NT2/D1 (cell line): ENCODE data around the gene CFB.
"Not testable (repeated sequence)": the region's sequence is repeated elsewhere in the genome, so short reads cannot be mapped to it uniquely, and the experiment has no call there.

Experiments used
- DNase-seq: peaks from one replicate; pipeline ENCODE4 v3.0.0-alpha.2; 2011; ENCODE audit warnings: low read depth, low spot score
- H3K27me3 ChIP-seq: 2 replicates; pipeline ENCODE4 v1.6.0; 2011; ENCODE audit warnings: mild to moderate bottlenecking; ENCODE audit not compliant: insufficient read length, insufficient read depth
- H3K36me3 ChIP-seq: 2 replicates; pipeline ENCODE4 v1.6.1; 2011; ENCODE audit warnings: mild to moderate bottlenecking, low read length, mixed read lengths; ENCODE audit not compliant: insufficient read depth, insufficient read length
- H3K4me1 ChIP-seq: 2 replicates; pipeline ENCODE4 v1.5.1; 2011; ENCODE audit not compliant: insufficient read depth, insufficient read length
- H3K4me3 ChIP-seq: 2 replicates; pipeline ENCODE4 v1.5.1; 2011; ENCODE audit warnings: low read depth; ENCODE audit not compliant: insufficient read length
- H3K9ac ChIP-seq: 2 replicates; pipeline ENCODE4 v1.6.0; 2011; ENCODE audit warnings: low read depth; ENCODE audit not compliant: insufficient read length
- H3K9me3 ChIP-seq: 2 replicates; pipeline ENCODE4 v1.5.1; 2011; ENCODE audit warnings: mild to moderate bottlenecking, low read length; ENCODE audit not compliant: insufficient read depth
- SUZ12 ChIP-seq: IDR thresholded peaks from 2 replicates; pipeline ENCODE4 v1.6.1; 2011; ENCODE audit not compliant: insufficient read length, insufficient read depth; ENCODE audit errors: extremely low read depth
- YY1 ChIP-seq: IDR thresholded peaks from 2 replicates; pipeline ENCODE4 v1.6.1; 2011; ENCODE audit not compliant: insufficient read length, insufficient read depth
- ZNF274 ChIP-seq: IDR thresholded peaks from 2 replicates; pipeline ENCODE4 v1.6.1; 2011; ENCODE audit warnings: mild to moderate bottlenecking, low read depth, low read length

CFB gene

GRCh38 chr6:31928672-31928939 lies 17.3 kb upstream of the CFB start:
- TF ChIP-seq ZNF274 (no peak), YY1 (no peak), SUZ12 (no peak)
- H3K27me3 ChIP-seq: no peaks in the 10 kb centered on the region
- DNase-seq: no peak
- no peaks in the 10 kb centered on the region for H3K36me3 ChIP-seq
- no peak overlapping the region for H3K4me3 ChIP-seq
- H3K9ac ChIP-seq: no peak overlapping the region
- no peaks in the 10 kb centered on the region for H3K4me1 ChIP-seq
- H3K9me3 ChIP-seq: peaks cover 11% of the 10 kb centered on the region; the same call in 1 of the 2 replicates

- H3K4me1 ChIP-seq: no peaks in the 10 kb centered on the region
- no peak for DNase-seq
- no peaks in the 10 kb centered on the region for H3K27me3 ChIP-seq
- peaks cover 7% of the 10 kb centered on the region; the same call in 1 of the 2 replicates for H3K9me3 ChIP-seq
- H3K36me3 ChIP-seq: no peaks in the 10 kb centered on the region
- no peak overlapping the region for H3K9ac ChIP-seq
- no peak overlapping the region for H3K4me3 ChIP-seq
- no peak for TF ChIP-seq SUZ12
- TF ChIP-seq YY1: no peak
- TF ChIP-seq ZNF274: no peak
Measured at GRCh38 chr6:31930962-31931361, 14.9 kb upstream of the CFB start.

DNA sequence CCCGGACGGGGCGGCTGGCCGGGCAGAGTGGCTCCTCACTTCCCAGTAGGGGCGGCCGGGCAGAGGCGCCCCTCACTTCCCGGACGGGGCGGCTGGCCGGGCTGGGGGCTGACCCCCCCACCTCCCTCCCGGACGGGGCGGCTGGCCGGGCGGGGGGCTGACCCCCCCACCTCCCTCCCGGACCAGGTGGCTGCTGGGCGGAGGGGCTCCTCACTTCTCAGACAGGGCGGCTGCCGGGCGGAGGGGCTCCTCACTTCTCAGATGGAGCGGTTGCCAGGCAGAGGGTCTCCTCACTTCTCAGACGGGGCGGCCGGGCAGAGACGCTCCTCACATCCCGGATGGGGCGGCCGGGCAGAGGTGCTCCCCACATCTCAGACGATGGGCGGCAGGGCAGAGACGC lies 13.8 kb upstream of the CFB start:
- not testable (repeated sequence) for H3K9ac ChIP-seq, H3K36me3 ChIP-seq, H3K4me3 ChIP-seq, H3K9me3 ChIP-seq, DNase-seq, H3K4me1 ChIP-seq, H3K27me3 ChIP-seq

DNA sequence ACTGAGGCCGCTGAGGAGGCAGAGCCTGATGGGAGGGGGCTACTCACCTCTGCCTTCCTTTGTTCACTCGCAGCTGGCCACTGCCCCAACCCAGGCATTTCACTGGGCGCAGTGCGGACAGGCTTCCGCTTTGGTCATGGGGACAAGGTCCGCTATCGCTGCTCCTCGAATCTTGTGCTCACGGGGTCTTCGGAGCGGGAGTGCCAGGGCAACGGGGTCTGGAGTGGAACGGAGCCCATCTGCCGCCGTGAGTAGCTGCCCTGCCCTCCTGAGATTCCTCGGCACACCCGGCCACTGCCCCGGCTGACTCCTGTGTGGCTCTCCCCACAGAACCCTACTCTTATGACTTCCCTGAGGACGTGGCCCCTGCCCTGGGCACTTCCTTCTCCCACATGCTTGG lies 12.4 kb upstream of the CFB start:
- H3K4me1 ChIP-seq: no peaks in the 10 kb centered on the region
- H3K9ac ChIP-seq: no peak overlapping the region
- H3K4me3 ChIP-seq: no peak overlapping the region
- no peaks in the 10 kb centered on the region for H3K27me3 ChIP-seq
- peaks cover 5% of the 10 kb centered on the region; the same call in 1 of the 2 replicates for H3K9me3 ChIP-seq
- H3K36me3 ChIP-seq: no peaks in the 10 kb centered on the region
- TF ChIP-seq ZNF274: no peak
- no peak for TF ChIP-seq SUZ12
- TF ChIP-seq YY1: no peak
- no peak for DNase-seq

DNA sequence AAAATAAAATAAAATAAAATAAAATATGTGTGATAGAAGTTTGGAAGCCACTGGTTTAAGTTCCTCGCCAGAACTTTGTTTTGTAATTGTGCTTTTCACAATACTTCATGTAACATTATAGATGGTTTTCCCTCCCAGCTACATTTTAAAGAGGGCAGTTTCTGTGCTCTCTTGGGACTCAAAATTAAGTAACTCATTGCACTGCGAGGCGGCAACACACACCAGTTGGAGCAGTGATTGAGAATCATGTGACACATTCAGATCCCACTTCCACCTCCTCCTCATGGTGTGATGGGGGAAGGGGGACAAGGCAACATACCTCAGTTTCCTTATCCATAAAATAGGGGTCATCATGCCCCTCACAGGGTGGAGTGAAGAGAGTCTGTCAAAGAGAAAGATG lies 10.9 kb upstream of the CFB start:
- Histone ChIP-seq H3K4me1 (peaks cover under 1% of the 10 kb centered on the region), H3K4me3 (no peak overlapping the region), H3K9me3 (peaks cover 5% of the 10 kb centered on the region; the same call in 1 of the 2 replicates), H3K36me3 (no peaks in the 10 kb centered on the region), H3K9ac (no peak overlapping the region), H3K27me3 (no peaks in the 10 kb centered on the region)
- DNase-seq: no peak
- TF ChIP-seq ZNF274 (no peak), SUZ12 (no peak), YY1 (no peak)

DNA sequence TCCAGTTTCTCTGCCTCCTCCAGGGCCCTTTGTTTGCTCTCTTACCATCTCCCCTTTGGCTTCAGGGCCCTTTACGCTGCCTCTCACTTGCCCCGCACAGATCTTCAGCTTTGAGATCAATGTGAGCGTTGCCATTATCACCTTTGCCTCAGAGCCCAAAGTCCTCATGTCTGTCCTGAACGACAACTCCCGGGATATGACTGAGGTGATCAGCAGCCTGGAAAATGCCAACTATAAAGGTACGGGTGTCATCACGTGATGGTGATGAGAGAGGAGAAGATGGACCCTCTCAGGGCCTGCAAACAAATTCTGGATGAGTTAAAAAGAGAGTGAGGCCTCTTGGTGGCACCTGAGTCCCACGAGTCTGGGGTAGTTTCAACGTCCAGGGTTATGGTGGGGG lies 10.1 kb upstream of the CFB start:
- H3K4me3 ChIP-seq: no peak overlapping the region
- H3K36me3 ChIP-seq: no peaks in the 10 kb centered on the region
- peaks cover 4% of the 10 kb centered on the region for H3K4me1 ChIP-seq
- no peaks in the 10 kb centered on the region for H3K27me3 ChIP-seq
- peaks cover 5% of the 10 kb centered on the region; the same call in 1 of the 2 replicates for H3K9me3 ChIP-seq
- DNase-seq: no peak
- H3K9ac ChIP-seq: no peak overlapping the region
- TF ChIP-seq YY1: no peak
- TF ChIP-seq SUZ12: no peak
- TF ChIP-seq ZNF274: no peak

DNA sequence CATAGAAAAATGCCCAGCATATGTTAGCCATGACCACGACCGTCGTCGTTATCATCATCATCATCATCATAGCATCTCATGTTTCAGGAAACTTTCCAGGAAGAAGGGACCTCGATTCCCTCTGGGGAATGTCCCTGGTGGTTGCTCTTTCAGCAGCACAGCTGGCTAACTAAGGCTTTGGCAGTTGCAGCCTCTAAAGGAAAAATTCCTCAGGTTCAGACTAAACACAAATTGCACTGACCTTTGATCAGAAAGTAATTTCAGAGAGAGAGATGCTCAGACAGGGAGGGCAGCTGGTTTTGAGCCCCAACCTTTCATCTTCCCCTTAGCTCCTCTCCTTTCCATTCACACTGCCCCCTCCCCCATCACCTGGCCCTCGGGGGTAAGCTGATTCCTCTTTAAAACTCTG lies 5.6 kb upstream of the CFB start:
- H3K9ac ChIP-seq: peak overlapping the region; percentile 10
- H3K9me3 ChIP-seq: no peaks in the 10 kb centered on the region
- H3K4me3 ChIP-seq: no peak overlapping the region
- DNase-seq: no peak
- no peaks in the 10 kb centered on the region for H3K27me3 ChIP-seq
- H3K36me3 ChIP-seq: no peaks in the 10 kb centered on the region
- H3K4me1 ChIP-seq: peaks cover 5% of the 10 kb centered on the region
- TF ChIP-seq ZNF274 (no peak), SUZ12 (no peak), YY1 (no peak)

DNA sequence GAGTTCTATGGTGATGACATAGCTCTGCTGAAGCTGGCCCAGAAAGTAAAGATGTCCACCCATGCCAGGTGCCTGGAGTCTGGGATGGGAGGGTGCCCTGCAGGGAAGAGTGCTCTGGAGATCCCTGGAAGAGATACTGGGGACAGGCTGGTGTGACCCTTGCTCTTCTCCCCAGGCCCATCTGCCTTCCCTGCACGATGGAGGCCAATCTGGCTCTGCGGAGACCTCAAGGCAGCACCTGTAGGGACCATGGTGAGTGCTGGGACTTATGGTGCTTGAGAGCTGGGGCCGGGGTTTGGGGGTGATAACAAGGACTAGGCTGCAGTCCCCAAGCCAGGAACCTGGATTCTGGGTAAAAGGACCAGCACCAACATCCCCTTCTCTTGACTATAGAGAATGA lies 2.2 kb upstream of the CFB start:
- TF ChIP-seq YY1 (no peak), SUZ12 (no peak)

GRCh38 chr6:31945154-31945506 lies 765 bp upstream of the CFB start:
- Histone ChIP-seq H3K9me3 (no peaks in the 10 kb centered on the region), H3K9ac (no peak overlapping the region), H3K4me3 (no peak overlapping the region), H3K27me3 (no peaks in the 10 kb centered on the region), H3K4me1 (peaks cover 4% of the 10 kb centered on the region), H3K36me3 (no peaks in the 10 kb centered on the region)
- no peak for DNase-seq
- TF ChIP-seq ZNF274 (no peak), YY1 (no peak), SUZ12 (no peak)

More for the DNA sequence above, 2.2 kb upstream of the CFB start:
- no peaks in the 10 kb centered on the region for H3K9me3 ChIP-seq
- DNase-seq: no peak
- H3K36me3 ChIP-seq: no peaks in the 10 kb centered on the region
- no peak overlapping the region for H3K9ac ChIP-seq
- no peaks in the 10 kb centered on the region for H3K27me3 ChIP-seq
- peaks cover 5% of the 10 kb centered on the region for H3K4me1 ChIP-seq
- no peak overlapping the region for H3K4me3 ChIP-seq
